ENCODE results near the gene TRIP11.
"Not testable (repeated sequence)": the region's sequence is repeated elsewhere in the genome, so short reads cannot be mapped to it uniquely, and the experiment has no call there.

The TRIP11 gene

DNA sequence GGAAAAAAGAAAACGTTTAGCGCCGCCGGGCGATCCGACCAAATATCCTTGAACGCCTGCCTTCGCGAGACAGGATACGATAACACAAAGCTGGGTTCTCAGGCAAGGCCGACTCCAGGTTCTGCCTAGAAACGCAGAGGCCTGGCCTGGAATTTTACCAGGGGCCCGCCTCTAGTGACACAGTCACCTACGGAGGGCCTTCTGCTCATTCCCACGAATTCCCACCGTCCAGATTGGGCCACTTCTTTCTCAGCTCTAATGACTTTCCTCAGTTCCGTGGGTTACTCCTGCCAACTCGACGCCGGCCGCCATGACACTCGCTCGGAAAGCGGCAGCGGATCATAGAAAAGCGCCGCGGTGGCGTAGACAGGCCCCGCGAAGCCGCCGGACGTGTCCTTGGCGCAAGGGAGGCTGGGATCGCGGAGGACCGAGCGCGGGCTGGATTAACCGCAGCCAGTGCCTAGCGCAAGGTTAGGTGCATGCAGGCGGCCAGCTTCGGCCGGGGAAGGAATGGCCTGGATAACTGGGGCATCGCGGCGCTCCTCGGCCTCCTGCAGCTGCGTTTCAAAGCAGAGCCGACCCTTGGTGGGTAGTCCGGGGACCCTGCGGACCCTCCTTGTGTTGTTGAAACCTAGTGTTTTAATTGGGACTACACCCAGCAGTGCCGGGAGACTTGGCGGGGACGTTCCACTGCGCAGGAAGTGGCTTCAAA lies at the start of gene TRIP11:
Gene TRIP11, minus strand, starts transcription at position 341 of the 712 bp plus-strand sequence. CDS start 374 bp downstream, outside the sequence.
- Histone ChIP-seq H3K4me1 (ENCODE audit: control insufficient read depth in 1 of 2, insufficient read depth in 2 of 2, low read length in 2 of 2) (peaks cover 7 to 34% of the 10 kb centered on the region in 2 donors), H3K36me3 (ENCODE audit: control insufficient read depth in 1 of 2, insufficient read depth in 2 of 2, low read length in 2 of 2) (peaks cover 0 to 5% of the 10 kb centered on the region in 2 donors), H3K9me3 (ENCODE audit: control insufficient read depth in 1 of 2, low read length in 2 of 2) (no peaks in the 10 kb centered on the region), H3K4me3 (ENCODE audit: low read depth in 1 of 2, low read length in 2 of 2) (peak within 1 kb of the TSS; percentile 86 to 94), H3K27me3 (ENCODE audit: low read depth, low read length) (no peaks in the 10 kb centered on the region), H3K27ac (ENCODE audit: low read length) (peak within 1 kb of the TSS; percentile 100)

DNA sequence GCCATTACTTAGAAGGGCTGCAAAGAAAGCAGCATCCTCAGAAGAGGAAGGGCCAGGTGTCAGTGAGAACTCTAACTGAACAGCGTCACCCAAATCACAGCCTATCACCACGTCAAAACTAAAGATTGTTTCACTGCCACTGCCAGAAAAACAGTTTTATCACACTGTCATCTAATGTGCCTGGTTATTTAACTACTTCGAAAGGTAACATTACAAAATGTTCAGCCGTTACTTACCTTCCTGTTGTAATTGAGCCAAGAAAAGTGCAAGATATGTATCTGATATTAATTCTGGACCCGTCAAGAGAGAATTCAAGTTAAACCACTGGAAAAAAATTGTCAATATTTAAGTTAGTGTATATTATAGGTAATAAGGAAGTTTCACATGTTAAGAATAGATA lies 48.6 kb upstream of the TRIP11 start:
- no peak overlapping the region for H3K27ac ChIP-seq (ENCODE audit: low read length)
- H3K9me3 ChIP-seq (ENCODE audit: control insufficient read depth in 1 of 2, low read length in 2 of 2): no peaks in the 10 kb centered on the region
- no peaks in the 10 kb centered on the region for H3K4me1 ChIP-seq (ENCODE audit: control insufficient read depth in 1 of 2, insufficient read depth in 2 of 2, low read length in 2 of 2)
- H3K4me3 ChIP-seq (ENCODE audit: low read depth in 1 of 2, low read length in 2 of 2): no peak overlapping the region
- H3K36me3 ChIP-seq (ENCODE audit: control insufficient read depth in 1 of 2, insufficient read depth in 2 of 2, low read length in 2 of 2): peaks cover 28 to 50% of the 10 kb centered on the region in 2 donors
- no peaks in the 10 kb centered on the region for H3K27me3 ChIP-seq (ENCODE audit: low read depth, low read length)

DNA sequence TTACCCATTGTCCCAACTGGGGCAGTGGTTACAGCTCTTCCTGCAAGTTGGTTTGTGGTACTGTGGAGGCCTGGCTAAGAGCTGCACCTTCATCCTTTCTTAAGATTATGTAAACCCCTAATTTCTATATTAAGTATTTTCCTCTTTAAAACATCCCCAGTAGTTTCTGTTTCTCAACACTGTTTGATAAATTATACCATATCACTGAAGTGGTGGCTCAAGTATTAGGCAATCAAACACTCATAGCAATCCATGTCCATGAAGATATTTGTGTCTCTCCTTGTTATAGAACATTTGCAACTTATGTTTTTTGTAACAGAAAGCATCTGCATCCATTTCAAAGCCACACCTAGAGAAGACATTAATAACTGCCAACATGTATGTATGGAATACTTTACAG lies 34.7 kb upstream of the TRIP11 start:
- peaks cover 10 to 41% of the 10 kb centered on the region in 2 donors for H3K36me3 ChIP-seq (ENCODE audit: control insufficient read depth in 1 of 2, insufficient read depth in 2 of 2, low read length in 2 of 2)
- no peak overlapping the region for H3K4me3 ChIP-seq (ENCODE audit: low read depth in 1 of 2, low read length in 2 of 2)
- H3K9me3 ChIP-seq (ENCODE audit: control insufficient read depth in 1 of 2, low read length in 2 of 2): no peaks in the 10 kb centered on the region

DNA sequence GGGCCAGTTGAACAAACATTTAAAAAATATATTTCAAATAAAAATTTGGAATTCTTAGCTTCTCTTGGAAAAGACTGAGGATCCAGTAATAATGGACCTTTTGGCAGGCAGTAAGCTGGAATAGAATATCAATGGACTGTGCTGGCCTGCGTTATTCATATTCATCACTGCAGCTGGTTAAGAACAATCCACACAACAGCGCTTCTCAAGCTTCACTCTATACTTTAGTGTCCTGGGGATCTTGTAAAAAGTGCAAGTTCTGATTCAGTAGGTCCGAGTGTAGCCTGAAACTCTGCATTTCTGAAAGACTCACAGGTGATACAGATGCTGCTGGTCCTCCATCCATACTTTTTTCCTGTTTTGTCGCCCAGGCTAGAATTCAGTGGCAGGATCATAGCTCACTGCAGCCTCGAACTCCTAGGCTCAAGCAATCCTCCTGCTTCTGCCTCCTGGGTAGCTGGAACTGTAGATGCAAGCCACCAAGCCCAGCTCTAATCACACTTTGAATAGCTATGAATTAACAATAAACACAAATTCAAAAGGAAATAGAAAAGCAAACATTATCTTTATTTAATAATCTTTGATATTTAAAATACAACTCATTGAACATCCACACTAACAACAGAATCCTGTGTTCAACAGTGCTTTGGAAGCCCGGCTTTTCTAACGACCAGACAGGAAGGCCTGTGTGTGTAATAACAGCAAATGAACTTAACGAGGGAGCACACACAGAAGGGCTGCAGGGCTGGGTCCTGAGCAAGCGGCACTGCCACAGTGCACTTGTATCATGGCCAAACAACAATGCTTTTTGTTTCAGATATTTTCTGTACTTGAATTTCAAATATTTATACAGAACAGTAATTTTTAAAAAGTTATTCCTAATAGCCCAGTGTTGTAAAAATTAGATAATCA lies 18.4 kb upstream of the TRIP11 start:
- H3K27ac ChIP-seq (ENCODE audit: low read length): no peak overlapping the region
- peaks cover 0 to 11% of the 10 kb centered on the region in 2 donors for H3K36me3 ChIP-seq (ENCODE audit: control insufficient read depth in 1 of 2, insufficient read depth in 2 of 2, low read length in 2 of 2)
- no peak overlapping the region for H3K4me3 ChIP-seq (ENCODE audit: low read depth in 1 of 2, low read length in 2 of 2)
- H3K4me1 ChIP-seq (ENCODE audit: control insufficient read depth in 1 of 2, insufficient read depth in 2 of 2, low read length in 2 of 2): no peaks in the 10 kb centered on the region
- no peaks in the 10 kb centered on the region for H3K27me3 ChIP-seq (ENCODE audit: low read depth, low read length)
- no peaks in the 10 kb centered on the region for H3K9me3 ChIP-seq (ENCODE audit: control insufficient read depth in 1 of 2, low read length in 2 of 2)

More for the DNA sequence above, 34.7 kb upstream of the TRIP11 start:
- no peak overlapping the region for H3K27ac ChIP-seq (ENCODE audit: low read length)
- no peaks in the 10 kb centered on the region for H3K27me3 ChIP-seq (ENCODE audit: low read depth, low read length)
- no peaks in the 10 kb centered on the region for H3K4me1 ChIP-seq (ENCODE audit: control insufficient read depth in 1 of 2, insufficient read depth in 2 of 2, low read length in 2 of 2)

DNA sequence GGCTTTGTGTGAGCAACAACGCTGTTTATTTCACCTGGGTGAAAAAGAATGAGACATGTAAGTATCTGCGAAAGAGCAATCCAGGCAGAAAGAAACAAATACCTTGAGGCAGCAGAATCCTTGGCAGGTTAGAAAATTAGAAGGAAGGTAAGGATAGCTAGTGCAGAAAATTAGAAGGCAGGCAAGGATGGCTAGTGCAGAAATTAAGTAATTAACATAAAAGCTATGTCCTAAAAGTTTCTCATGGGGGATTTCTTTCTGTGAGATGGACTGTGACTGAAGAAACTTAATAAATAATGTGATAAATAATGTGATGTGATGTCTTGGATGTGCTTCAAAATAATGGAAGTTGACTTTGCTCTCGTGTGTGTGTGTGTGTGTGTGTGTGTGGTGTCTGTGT lies 9.9 kb upstream of the TRIP11 start:
- Histone ChIP-seq H3K27ac (ENCODE audit: low read length) (no peak overlapping the region), H3K4me3 (ENCODE audit: low read depth in 1 of 2, low read length in 2 of 2) (no peak overlapping the region), H3K9me3 (ENCODE audit: control insufficient read depth in 1 of 2, low read length in 2 of 2) (no peaks in the 10 kb centered on the region), H3K36me3 (ENCODE audit: control insufficient read depth in 1 of 2, insufficient read depth in 2 of 2, low read length in 2 of 2) (peaks cover 0 to 14% of the 10 kb centered on the region in 2 donors), H3K4me1 (ENCODE audit: control insufficient read depth in 1 of 2, insufficient read depth in 2 of 2, low read length in 2 of 2) (no peaks in the 10 kb centered on the region), H3K27me3 (ENCODE audit: low read depth, low read length) (no peaks in the 10 kb centered on the region)

DNA sequence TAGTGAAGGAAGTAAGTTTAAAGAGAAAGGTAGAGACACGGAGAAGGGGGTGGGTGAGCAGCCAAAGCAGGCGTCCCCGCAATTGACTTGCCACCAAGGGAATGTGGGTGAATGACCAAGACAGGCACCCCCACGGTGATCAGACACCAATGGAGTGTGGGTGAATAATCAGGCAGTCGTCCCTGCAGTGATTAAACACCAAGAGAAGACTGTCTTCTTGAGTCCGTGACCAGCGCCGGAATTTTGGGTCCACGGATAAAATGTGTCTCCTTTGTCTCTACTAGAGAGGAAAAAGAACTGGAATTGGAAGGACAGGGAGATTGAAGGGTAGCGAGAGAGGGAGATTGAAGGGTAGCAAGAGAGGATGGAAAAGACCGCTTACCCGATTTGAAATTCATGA lies 9.4 kb upstream of the TRIP11 start:
- not testable (repeated sequence) for H3K27ac ChIP-seq (ENCODE audit: low read length); H3K4me3 ChIP-seq (ENCODE audit: low read depth in 1 of 2, low read length in 2 of 2); H3K9me3 ChIP-seq (ENCODE audit: control insufficient read depth in 1 of 2, low read length in 2 of 2); H3K27me3 ChIP-seq (ENCODE audit: low read depth, low read length); H3K4me1 ChIP-seq (ENCODE audit: control insufficient read depth in 1 of 2, insufficient read depth in 2 of 2, low read length in 2 of 2)
- peaks cover 0 to 14% of the 10 kb centered on the region in 2 donors for H3K36me3 ChIP-seq (ENCODE audit: control insufficient read depth in 1 of 2, insufficient read depth in 2 of 2, low read length in 2 of 2)

DNA sequence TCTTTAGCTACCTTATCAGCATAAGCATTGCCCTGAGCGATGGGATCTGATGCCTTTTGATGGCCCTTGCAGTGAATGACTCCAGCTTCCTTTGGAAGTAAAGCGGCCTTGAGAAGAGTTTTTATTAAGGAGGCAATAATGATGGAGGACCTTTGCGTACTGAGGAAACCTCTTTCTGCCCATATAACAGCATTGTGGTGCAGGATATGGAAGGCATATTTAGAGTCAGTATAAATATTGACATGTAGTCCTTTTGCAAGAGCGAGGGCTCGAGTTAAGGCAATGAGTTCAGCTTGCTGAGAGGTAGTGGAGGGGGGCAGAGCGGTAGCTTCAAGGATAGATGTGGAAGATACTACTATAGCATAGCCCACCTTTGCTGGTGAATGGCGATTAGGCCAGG lies 6.0 kb upstream of the TRIP11 start:
- peaks cover 0 to 14% of the 10 kb centered on the region in 2 donors for H3K36me3 ChIP-seq (ENCODE audit: control insufficient read depth in 1 of 2, insufficient read depth in 2 of 2, low read length in 2 of 2)
- H3K27me3 ChIP-seq (ENCODE audit: low read depth, low read length); H3K27ac ChIP-seq (ENCODE audit: low read length): not testable (repeated sequence)

DNA sequence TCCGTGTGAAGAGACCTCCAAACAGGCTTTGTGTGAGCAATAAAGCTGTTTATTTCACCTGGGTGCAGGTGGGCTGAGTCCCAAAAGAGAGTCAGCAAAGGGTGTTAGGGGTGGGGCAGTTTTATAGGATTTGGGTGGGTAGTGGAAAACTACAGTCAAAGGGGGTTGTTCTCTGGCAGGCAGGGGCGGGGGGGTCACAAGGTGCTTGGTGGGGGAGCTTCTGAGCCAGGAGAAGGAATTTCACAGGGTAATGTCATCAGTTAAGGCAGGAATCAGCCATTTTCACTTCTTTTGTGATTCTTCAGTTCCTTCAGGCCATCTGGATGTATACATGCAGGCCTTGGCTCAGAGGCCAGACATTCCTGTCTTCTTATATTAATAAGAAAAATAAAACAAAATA lies 1.9 kb upstream of the TRIP11 start:
- H3K9me3 ChIP-seq (ENCODE audit: control insufficient read depth in 1 of 2, low read length in 2 of 2); H3K36me3 ChIP-seq (ENCODE audit: control insufficient read depth in 1 of 2, insufficient read depth in 2 of 2, low read length in 2 of 2); H3K4me3 ChIP-seq (ENCODE audit: low read depth in 1 of 2, low read length in 2 of 2); H3K27me3 ChIP-seq (ENCODE audit: low read depth, low read length); H3K27ac ChIP-seq (ENCODE audit: low read length): not testable (repeated sequence)
- peaks cover 7 to 23% of the 10 kb centered on the region in 2 donors for H3K4me1 ChIP-seq (ENCODE audit: control insufficient read depth in 1 of 2, insufficient read depth in 2 of 2, low read length in 2 of 2)

More for the DNA sequence above, 6.0 kb upstream of the TRIP11 start:
- not testable (repeated sequence) for H3K4me1 ChIP-seq (ENCODE audit: control insufficient read depth in 1 of 2, insufficient read depth in 2 of 2, low read length in 2 of 2); H3K9me3 ChIP-seq (ENCODE audit: control insufficient read depth in 1 of 2, low read length in 2 of 2); H3K4me3 ChIP-seq (ENCODE audit: low read depth in 1 of 2, low read length in 2 of 2)

DNA sequence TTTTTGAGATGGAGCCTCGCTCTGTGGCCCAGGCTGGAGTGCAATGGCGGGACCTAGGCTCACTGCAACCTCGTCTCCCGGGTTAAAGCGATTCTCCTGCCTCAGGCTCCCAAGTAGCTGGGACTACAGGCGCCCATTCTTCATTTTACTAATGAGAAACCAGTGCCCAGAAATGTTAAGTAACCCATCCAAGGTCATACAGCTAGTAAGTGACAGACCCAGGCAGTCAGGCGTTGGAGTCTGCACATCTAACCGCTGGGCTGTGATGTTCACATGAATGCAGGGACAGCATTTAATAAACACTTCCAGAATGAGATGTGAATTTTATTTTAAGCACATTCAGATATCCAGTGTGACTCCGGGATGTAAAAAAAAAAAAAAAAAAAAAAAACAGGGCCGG lies 1.3 kb upstream of the TRIP11 start:
- Histone ChIP-seq H3K27me3 (ENCODE audit: low read depth, low read length) (no peaks in the 10 kb centered on the region), H3K27ac (ENCODE audit: low read length) (no peak overlapping the region), H3K36me3 (ENCODE audit: control insufficient read depth in 1 of 2, insufficient read depth in 2 of 2, low read length in 2 of 2) (peaks cover 0 to 5% of the 10 kb centered on the region in 2 donors), H3K4me3 (ENCODE audit: low read depth in 1 of 2, low read length in 2 of 2) (peak overlapping the region; percentile 86 to 94), H3K4me1 (ENCODE audit: control insufficient read depth in 1 of 2, insufficient read depth in 2 of 2, low read length in 2 of 2) (peaks cover 7 to 27% of the 10 kb centered on the region in 2 donors), H3K9me3 (ENCODE audit: control insufficient read depth in 1 of 2, low read length in 2 of 2) (no peaks in the 10 kb centered on the region)

DNA sequence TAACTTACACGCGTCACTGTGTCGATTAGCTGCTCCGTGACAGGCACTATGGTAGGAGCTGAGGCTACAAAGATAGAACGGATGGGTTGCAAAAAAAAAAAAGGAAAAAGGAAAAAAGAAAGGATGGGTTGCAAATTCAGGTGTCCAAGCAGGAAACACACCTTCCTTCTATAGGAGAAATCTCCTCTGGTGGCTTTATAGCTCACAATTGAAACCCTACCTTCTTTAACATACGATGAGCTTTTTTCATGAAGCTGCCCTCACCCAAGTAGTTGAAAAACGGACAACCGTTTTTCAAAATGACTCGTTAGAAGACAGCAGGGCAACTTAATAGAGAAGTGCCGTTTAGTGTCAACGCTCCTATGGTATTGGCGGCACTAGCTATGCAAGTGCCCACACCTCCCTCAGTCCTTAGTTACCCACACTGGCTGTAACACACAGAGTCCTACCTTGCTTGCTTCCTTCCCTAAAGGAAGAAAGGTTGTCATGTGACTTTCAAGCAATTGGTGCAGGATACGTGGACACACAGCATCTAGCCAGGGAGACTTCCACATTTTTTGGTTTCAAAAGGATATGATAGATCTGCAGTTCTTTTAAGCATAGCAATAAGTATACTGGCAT lies 682 bp upstream of the TRIP11 start:
- H3K4me1 ChIP-seq (ENCODE audit: control insufficient read depth in 1 of 2, insufficient read depth in 2 of 2, low read length in 2 of 2): peaks cover 7 to 34% of the 10 kb centered on the region in 2 donors
- H3K27me3 ChIP-seq (ENCODE audit: low read depth, low read length): no peaks in the 10 kb centered on the region
- H3K4me3 ChIP-seq (ENCODE audit: low read depth in 1 of 2, low read length in 2 of 2): peak overlapping the region; percentile 86 to 94
- no peaks in the 10 kb centered on the region for H3K9me3 ChIP-seq (ENCODE audit: control insufficient read depth in 1 of 2, low read length in 2 of 2)
- peak overlapping the region; percentile 100 for H3K27ac ChIP-seq (ENCODE audit: low read length)
- peaks cover 0 to 5% of the 10 kb centered on the region in 2 donors for H3K36me3 ChIP-seq (ENCODE audit: control insufficient read depth in 1 of 2, insufficient read depth in 2 of 2, low read length in 2 of 2)
